Stimulated activated CD8-positive, alpha-beta memory T cell treated with anti-CD3 and anti-CD28 coated beads, Interleukin-4, amount 100 ng/mL, for 1 hour (primary cell): Measurements from ENCODE around the gene MED12L.

ENCODE experiments used
- DNase-seq, 2 donors: peaks; one replicate each; pipeline ENCODE4 v3.0.0-alpha.2; 2020; ENCODE audit warnings: low read depth in 2 of 2, low spot score in 1 of 2

The MED12L gene

GRCh38 chr3:151318313-151318712 lies 232.8 kb downstream of the MED12L start:
- no peak for DNase-seq

- no peak for DNase-seq
Observed at GRCh38 chr3:151318991-151319390, 233.5 kb downstream of the MED12L start.

GRCh38 chr3:151319628-151320027 lies 234.2 kb downstream of the MED12L start:
- DNase-seq, result no peak

GRCh38 chr3:151320131-151320530 lies 234.7 kb downstream of the MED12L start:
- no peak for DNase-seq

- no peak for DNase-seq
Observed at GRCh38 chr3:151321526-151321925, 236.1 kb downstream of the MED12L start.

GRCh38 chr3:151322511-151322910 lies 237.0 kb downstream of the MED12L start:
- DNase-seq, result no peak

GRCh38 chr3:151327571-151328198 lies 242.2 kb downstream of the MED12L start:
- no peak for DNase-seq

GRCh38 chr3:151328298-151328995 lies 243.0 kb downstream of the MED12L start:
- DNase-seq, result no peak

GRCh38 chr3:151329363-151329762 lies 243.9 kb downstream of the MED12L start, which contains the start of gene P2RY13:
Gene P2RY13, minus strand, starts transcription at chr3:151329549. Its CDS starts 21 bp downstream, at chr3:151329528.
- no peak for DNase-seq

- DNase-seq, result no peak
Observed at GRCh38 chr3:151330379-151330778, 244.9 kb downstream of the MED12L start.

GRCh38 chr3:151330899-151331298 lies 245.4 kb downstream of the MED12L start:
- no peak for DNase-seq

- DNase-seq, result no peak
Observed at GRCh38 chr3:151331696-151332095, 246.2 kb downstream of the MED12L start.

GRCh38 chr3:151345859-151346258 lies 260.4 kb downstream of the MED12L start:
- DNase-seq, result no peak

- DNase-seq, result no peak
Observed at GRCh38 chr3:151346292-151346691, 260.8 kb downstream of the MED12L start.

- DNase-seq, result no peak
Observed at GRCh38 chr3:151347432-151347831, 262.0 kb downstream of the MED12L start.

GRCh38 chr3:151350656-151351055 lies 265.2 kb downstream of the MED12L start:
- no peak for DNase-seq

- DNase-seq, result no peak
Observed at GRCh38 chr3:151351219-151351618, 265.8 kb downstream of the MED12L start.

- no peak for DNase-seq
Observed at GRCh38 chr3:151351648-151352047, 266.2 kb downstream of the MED12L start.

- DNase-seq, result no peak
Observed at GRCh38 chr3:151356794-151357462, 271.5 kb downstream of the MED12L start.

GRCh38 chr3:151357463-151357850 lies 272.0 kb downstream of the MED12L start:
- no peak for DNase-seq

- no peak for DNase-seq
Observed at GRCh38 chr3:151362751-151363174, 277.3 kb downstream of the MED12L start.

GRCh38 chr3:151366993-151367392 lies 281.5 kb downstream of the MED12L start:
- no peak for DNase-seq
